Measurements from ENCODE around the gene ADAMTS8.
A peak's percentile ranks its signal among the peaks of the same experiment; 100 is the strongest.
"Not testable (repeated sequence)": the region's sequence is repeated elsewhere in the genome, so short reads cannot be mapped to it uniquely, and the experiment has no call there.

The ADAMTS8 gene

DNA sequence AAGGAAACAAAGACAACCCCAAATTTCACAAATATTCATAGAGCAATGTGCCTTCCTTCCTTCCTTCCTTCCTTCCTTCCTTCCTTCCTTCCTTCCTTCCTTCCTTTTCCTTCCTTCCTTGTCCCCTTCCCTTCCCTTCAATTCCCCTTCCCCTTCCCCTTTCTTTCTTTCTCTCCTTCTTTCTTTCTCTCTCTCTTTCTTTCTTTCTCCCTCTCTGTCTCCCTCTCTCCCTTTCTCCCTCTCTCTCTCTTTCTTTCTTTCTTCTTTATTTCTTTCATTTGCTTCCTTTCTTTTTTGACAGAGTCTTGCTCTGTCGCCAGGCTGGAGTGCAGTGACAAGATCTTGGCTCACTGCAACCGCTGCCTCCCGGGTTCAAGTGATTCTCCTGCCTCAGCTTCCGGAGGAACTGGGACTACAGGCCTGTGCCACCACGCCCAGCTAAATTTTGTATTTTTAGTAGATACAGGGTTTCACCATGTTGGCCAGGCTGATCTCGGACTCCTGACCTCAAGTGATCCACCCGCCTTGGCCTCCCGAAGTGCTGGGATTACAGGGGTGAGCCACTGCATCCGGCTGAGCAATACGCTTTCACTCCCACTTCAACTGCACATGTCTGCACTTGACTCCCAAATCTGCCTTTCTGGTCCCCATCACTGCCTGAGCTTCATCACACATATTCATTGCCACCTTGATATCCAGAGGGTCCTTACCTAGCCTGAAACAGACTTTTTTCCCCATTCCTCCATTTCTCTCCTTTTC, 10.2 kb upstream of the ADAMTS8 start:
- DNase-seq, result not testable (repeated sequence)

DNA sequence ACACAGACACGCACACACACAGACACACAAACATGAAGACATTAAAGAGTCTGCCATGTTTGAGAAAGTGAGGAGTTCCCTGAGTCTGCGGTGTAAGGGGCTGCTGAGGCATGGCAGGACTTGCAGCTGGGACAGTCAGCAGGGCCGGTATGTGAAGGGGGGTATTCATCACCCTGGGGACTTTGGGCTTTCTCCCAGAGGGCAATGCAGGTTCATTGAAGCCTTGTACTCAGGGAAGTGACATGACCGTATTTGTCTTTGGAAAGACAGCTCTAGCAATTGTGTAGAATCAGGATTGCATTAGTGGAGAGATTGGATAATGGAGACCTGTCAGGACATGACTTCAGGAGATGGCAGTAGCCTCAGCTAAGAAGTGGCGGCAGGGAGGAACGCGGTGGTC, 9.4 kb upstream of the ADAMTS8 start:
- DNase-seq, result no peak

DNA sequence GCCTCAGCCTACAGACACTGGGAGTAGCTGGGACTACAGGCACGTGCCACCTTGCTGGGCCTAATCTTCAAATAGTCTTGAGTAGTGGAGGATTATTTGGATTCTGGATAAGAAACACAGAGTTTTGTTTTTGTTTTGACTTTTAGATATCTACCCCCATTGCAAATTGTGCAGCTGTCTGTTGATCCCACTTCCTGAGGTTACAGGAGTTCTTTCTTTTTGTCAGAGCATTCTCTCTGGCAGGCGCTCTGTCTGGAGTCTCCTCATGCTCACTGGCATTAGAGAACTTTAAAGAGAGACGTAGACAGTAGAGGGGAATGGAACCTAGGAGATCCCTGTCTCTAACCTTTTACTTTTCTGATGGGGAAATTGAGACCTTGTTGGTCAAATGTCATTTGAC, 7.8 kb upstream of the ADAMTS8 start:
- DNase-seq, result no peak

DNA sequence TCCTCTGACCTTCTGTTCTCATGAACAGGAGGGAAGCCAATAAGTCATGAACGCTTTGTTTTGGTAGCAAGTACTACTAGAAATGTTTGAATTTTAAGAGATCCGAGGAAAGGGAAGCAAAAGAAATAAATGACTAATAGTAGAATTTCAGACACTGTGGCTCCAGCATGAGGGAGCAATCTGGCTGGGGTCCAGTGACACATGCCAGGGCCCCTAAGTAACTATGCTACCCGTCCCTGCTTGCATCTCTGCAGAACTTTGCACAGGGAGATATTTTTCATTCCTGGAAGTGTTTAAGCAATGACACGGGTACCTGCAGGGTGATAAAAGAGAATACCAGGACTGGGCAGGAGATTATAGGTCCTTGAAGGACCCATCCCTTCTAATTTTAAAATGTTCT, 7.3 kb upstream of the ADAMTS8 start:
- DNase-seq, result no peak

DNA sequence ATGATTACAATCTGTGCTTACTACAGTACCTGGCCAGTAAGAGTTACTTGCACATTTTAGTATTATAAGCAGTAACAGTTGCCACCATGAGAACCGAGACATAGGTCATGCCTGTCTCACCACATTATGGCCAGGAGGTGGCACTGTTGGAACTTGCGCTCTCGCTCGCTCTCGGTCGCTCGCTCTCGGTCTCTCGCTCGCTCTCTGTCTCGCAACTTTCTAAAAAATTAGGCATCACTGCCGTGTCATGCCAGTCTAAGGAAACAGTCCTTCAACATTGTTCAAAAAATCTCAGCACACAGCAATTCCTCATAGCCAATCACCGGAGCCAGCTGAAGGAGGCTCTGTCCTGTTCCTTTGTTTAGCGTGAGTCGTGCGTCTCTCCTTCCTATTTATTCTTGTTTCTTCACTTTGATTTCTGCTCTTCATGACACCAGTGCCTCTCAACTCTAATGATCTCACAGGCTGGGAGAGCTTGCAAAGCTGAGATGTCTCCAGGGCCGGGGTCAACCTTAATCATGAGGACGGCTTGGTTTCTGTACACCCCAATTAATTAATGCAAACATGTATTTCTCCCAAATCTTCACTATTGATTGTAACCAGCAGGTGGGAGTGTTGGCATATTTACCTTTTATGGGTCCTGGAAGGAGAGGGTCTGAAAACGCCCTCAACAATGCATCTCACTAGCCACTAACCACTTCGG, 6.3 kb upstream of the ADAMTS8 start:
- peak; percentile 79 for DNase-seq

DNA sequence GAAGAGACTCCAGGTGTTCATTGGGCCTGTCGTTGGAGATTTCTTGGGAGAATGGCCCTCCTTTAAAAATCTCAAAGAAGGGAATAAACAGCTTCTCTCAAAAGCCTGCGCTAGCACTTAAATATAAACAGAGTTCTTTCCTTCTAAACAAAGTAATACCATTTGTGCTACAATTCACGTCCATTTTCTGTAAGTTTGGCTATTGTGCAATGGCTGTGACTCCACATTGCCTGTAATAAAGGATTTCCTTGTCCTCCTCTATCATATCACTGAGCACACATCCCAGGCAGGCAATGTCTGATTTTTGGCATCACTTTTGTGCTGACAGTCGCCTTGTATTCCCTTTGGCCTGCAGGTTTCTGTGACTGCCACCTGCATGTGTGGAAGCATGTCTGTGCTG, 4.9 kb upstream of the ADAMTS8 start:
- DNase-seq, result no peak

DNA sequence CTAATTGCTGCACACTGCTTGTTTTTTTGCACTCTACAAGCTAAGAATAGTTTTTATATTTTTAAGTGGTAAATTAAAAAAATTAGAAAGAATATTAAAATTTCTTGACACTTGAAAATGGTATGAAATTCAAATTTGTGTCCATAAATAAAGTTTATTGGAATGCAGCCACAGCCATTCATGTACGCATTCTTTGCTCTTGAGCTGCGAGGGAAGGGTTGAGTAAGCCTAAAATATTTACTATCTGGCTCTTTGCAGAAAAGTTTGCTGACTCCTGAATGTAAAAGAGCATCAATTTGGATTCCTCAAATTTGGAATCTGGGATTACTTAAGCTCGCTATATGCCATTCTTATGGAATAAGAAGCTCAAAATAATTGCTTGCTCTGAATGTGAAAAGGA, 3.4 kb upstream of the ADAMTS8 start:
- DNase-seq, result no peak

DNA sequence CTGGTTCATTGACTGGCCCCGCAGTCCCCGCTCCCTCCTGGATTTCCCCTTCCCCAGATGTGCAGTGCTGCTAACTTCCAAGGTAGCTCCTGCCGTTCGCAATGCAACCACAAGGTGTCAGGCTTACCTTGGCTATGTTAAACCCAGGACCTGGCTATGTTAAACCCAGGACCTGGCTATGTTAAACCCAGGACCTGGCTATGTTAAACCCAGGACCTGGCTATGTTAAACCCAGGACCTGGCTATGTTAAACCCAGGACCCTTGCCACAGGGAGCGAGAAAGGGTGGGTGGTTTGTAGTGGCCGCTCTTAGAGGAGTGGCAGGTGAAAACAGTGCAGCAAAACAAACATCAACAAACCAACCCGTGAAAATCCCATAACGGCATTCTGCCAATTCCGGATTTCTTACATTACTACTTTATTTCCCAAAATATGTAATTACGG, 2.9 kb upstream of the ADAMTS8 start:
- DNase-seq, result peak; percentile 61

DNA sequence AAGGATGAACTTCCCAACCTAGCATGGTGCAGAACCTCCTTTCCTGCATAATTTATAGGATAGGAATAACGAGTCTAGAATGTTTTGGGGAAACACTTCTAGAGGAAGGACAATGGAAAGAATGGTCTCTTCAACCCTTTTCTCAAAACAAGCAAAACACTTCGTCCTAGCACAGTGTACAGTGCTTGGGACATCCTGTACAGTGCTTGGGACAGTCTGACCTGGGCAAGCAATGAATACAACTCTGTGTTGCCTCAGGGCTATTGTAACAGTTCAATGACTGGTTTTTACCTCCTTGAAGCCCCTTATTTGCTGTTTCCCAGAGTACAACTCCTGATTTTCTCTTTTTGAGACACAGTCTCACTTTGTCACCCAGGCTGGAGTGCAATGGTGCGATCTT, 1.6 kb upstream of the ADAMTS8 start:
- DNase-seq, result no peak

DNA sequence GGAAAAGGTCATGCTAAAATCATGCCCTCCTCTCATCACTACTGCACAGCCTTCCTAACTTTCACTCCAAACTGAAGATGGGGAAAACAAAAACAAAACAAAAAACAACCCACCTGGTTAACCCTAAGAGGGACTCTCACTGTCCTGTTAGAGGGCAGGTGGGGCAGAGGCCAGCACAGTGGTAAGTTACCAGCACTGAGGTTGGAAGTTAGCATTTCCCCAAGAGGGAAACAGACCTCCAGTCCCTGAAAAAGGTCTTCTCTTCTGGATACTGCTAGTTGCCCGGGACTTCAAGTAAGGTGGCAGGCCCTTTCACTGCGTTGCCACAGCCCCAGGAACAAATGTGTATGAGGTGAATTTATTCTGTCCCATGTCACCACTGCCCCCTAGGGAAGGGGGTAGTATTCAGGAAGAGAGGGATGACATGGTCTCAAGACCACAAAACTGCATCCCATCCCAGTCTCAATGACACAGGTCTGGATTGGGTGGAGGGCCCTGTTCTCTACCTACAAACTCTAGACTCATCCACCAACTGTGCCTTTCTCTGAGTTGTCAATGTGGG, 792 bp upstream of the ADAMTS8 start:
- no peak for DNase-seq

DNA sequence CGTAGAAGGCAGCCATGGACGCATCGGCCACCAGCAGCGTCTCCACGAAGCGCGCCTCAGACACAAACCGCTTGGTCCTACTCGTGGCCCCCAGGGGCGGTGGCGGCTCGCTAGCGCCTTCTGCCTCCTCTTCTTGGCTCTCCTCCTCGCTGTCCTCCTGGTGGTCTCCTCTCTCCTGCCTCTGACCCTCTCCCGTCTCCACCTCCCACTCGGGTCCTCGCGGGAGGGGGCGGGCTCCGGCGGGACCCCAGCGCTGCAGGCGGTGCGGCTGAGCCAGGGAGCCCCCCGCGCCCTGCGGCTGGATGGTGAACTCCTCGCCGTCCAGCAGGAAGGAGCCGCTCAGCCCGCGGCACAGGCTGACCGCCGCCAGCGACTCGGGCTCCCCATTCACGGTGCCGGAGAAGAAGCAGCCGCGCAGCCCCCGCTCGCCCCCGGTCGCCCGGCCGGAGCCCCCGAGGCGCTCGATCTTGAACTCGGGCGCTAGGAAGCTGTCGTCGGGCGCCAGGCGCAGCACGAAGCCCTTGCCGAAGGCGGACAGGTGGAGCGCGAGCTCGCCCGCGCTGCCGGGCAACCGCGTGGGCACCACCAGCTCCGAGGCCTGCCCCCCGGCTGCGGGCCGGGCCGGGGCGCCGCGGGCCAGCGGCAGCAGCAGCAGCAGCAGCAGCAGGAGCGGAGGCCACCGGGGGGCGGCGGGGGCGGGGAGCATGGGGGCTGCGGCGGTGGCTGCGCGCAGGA, 661 bp downstream of the ADAMTS8 start:
- peak; percentile 42 for DNase-seq

DNA sequence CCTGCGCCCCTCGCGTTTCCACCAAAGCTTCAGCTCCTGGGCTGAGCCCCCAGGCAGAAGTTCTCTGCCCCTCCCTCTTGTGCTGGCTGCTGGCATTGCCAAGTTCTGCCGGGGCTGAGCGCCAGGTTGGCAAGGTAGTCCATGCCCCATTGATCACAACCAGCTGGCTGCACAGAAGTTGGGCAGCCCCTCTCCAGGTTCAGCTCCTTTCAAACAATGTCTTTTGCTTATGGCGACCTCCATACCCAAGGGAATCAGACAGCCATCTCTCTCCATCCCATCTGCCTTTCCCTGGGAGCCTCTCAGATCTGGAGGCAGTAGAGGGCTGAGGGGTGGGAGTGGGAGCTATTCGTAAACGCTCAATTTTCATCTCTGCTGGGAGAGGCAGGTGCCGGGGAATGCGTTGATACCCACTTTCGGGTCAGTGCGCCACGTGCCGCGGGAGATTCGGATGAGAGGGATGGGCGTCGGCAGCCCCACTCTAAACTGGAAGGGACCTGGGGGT, 1.5 kb downstream of the ADAMTS8 start:
- peak; percentile 6 for DNase-seq

DNA sequence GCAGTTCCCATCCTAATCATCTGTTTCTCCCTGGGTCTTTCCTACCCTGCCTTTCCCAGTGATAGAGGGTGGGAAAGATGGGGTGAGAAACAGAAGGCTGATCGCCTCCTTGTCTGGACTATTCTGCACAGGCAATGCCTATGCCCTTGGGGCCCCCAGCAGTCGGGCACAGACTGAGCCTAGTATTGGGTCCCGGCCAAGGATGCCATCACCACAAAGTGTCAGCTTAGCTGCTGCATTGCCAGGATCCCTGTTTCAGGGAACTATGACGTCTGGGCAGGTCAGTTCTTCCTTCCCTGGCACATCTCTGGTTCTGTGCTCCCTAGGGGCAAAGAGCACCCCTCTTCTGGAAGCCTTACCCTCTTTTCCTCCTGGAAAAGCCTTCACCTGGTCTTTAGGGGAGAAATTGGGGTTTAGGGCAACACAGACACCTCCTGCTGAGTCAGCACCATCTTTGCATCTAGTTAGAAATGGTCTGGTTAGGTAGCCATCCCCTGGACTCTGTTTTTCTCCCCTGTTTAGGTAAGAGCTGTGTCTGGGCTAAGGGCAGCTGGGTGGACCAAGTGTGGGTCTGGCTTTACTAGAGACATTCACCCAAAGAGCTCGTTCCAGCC, 2.1 kb downstream of the ADAMTS8 start:
- DNase-seq, result no peak

DNA sequence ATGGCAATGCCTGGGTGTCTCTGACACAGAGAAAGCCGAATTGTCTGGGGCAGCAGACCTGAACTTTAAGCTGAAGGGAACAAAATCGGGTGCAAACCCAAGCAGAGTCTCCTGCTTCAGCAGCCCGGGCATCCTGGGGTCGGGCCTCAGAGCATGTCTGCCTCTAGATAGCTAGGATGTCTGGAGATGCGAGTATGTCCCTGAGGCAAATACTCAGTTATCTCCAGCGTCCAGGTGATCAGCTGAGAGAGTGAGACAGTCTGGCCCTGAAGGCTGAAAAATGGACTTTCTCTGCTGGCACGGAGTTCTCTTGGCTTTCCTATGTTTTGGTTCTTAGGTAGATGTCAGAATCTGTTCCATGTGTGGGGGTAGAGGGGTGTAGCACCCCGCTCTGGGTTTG, 3.3 kb downstream of the ADAMTS8 start:
- no peak for DNase-seq

DNA sequence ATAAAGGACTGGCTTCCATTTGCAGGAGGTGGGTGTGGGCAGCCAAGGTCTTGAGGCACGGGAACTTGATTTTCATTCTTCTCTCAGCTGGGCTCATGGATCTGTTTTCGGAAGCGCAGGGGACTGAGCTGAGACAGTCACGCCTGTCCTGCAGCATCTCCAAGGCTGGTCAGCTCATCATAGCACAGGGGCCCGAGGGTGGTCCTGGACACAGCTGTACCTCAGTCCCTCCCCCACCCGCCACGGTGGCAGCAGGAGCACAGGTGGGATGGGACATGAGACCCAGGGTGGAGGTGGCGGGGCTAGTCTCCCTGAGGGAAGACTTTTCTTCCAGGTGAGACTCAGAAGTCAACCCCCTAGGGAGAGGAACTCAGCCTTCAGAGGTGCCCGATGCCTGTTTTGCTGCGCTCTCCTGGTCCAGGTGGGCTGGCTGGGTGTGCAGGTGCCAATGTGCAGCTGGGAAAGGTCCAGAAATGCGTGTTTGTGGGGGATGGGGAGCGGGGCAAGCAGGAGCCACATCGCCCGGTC, 3.7 kb downstream of the ADAMTS8 start:
- no peak for DNase-seq

DNA sequence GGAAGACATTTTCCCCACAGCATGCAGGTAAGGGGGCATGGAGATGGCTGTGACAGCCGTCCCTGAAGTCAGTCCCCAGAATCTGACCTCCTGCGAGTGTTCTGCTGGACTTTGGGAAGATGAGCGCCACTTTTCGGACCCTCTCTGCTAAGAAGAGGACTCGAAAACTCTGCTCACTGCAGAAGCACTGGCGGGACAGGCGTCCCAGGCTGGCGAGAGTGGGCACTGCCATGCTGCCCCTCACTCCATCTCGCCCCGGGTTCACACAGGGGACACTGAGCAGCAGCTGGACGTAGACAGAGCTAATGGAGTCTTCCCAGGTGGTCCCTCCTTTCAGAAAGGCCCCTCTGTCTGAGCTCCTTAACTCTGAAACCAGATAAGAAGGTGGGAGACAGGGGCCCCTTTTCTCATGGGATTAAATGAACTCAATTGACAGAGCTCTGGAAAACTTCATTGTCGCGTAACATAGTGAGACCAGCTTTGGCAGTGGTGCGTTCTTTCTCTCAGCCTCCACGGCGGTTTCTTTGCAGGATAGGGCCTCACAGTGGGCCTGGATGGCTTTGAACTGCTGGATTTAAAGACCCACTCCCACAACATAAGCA, 4.8 kb downstream of the ADAMTS8 start:
- no peak for DNase-seq

DNA sequence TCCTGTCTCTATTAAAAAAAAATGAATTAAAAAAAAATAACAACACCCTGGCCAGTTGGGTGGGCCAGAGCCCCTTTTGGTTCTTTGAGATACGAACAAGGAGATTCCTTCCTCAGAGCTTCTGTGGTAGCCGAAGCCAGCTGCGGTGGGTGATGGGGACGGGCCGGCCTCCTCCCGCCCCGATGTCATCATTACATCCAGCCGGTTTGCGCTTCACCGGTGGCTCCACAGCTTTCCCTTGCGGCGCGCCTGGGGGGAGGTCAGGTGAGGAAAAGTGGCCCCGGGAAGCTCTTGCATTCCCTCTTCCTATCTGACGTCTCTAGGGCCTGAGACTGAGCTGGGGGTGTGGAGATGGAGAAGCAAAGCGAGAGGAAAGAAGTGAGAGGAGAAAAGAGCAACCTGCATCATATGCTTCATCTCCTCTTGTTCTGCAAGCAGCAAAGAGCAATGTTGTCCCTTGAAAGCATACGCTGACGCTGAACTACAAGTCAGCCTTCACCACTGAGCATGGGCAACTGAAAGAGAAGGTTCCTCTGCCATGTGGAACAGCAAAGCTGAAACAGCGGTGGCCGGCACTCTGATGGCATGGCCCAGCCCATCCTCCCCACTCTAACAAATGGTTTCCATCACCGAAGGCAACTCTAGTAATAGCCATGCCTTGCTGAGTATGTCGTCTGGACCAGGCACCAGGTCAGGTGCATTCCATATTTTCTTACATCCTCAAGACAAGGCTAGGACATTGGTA, 6.0 kb downstream of the ADAMTS8 start:
- no peak for DNase-seq

DNA sequence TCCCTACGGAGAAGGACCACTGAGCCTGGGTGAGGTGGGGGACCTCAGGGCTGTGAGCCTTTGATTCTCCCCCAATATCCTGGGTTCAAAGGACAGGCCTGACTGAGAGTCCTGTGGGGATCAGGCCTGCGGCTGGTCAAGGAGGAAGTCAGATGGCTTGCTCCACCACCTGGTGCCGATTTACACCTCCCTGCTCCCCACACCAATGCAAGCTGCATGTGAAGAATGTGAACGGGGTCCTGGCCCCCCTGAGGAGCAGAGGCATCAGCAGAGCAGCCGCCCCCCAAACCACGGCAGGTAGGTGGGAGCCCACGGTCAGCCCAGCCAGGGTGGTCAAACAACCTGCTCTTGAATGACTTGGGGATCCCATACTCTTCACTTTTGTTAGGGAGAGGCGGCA, 6.7 kb downstream of the ADAMTS8 start:
- DNase-seq, result no peak

DNA sequence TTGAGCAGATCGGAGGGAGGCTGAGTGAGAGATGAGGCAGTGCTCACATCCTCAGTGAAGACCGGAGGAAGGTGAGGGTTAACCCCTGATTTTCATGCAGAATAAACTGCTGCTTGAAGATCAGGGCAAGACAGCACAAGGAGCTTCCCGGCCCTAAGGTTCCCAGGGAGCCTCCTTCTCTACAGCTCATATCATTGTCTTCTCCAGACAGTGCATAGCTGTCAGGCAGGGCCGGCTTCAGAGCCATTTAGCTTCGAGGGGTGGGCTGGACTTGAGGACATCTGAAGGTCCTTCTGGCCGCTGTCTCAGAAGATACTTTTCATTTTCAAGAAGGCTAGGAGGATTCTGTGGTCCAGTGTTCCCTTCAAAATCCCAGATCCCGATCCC, 7.2 kb downstream of the ADAMTS8 start:
- no peak for DNase-seq

DNA sequence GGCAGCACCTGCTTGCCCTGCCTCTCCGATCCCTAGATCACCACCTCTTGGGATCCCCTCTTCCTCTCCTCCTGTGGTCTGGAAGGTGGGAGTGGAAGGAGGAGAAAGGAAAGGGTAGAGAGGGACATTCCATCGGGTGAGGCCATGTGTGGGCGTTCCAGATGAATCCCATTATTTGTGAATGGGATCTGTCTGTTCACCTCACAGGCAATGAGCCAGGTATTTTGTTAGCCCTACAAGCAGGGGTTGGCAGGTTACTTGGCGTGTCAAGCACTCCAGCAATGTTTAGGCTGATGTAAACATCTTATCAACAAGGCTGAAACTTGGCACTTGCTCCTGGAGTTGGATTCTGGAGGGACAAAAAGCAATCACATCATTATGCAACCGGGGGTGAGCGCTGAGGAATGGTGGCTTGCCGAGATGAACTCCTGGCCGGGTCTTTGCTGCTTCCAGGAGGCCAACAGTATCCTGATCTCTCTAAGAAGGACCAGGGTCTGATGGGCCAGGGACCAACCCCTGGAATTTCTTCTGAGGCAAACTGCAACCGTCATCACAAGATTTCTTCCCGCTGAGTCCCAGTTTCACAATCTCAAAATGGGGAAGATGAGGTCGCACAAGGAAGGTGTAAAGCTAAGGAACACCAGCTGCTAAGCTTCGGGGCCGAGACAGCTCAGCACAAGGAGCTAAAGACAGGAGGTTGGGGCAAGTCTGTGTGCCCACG, 7.8 kb downstream of the ADAMTS8 start:
- DNase-seq, result no peak

DNA sequence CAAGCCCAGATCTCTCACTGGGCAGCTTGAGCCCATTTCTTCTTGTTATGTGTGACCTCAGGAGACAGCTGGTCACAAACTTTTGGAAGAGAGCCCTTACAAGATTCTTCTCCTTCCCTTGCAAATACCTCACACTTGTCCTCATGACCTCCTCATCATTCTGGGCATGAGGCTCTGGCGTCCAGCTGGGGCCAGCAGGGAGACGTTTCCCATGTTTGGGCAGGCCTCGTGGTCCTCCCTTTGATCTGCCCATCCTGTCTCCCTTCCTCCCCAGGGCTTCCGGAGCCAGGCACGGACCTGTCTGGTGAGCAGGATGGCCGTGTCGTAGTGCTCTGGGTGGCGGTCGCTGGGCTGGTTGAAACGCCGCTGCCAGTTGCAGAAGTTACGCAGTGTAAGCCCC, 9.7 kb downstream of the ADAMTS8 start:
- DNase-seq, result no peak
